ENCODE data around the gene UBQLN4.

UBQLN4 gene

GRCh38 chr1:155989242-155990004 is 64.2 kb downstream of the UBQLN4 start:
- Histone ChIP-seq H3K9me3 (no peaks in the 10 kb centered on the region), H3K4me1 (no peaks in the 10 kb centered on the region), H3K4me3 (ENCODE audit: low read depth, low read length) (no peak overlapping the region; the same call in 1 of the 2 replicates), H3K27me3 (no peaks in the 10 kb centered on the region), H3K36me3 (no peaks in the 10 kb centered on the region)
- TF ChIP-seq CTCF (IDR thresholded peaks at IDR 0.05; ENCODE audit: low read depth, low read length) = peak; percentile 99
- DNase-seq = peak; percentile 76
